Measurements from ENCODE around the gene ADAMTS19. TPM values are rescaled to one million over a fixed set of nuclear protein-coding genes. Genes with fewer than 3 reads are reported as not detected.

Gene ADAMTS19
- total RNA-seq, 1 experiment from 2014 or later, result not detected

DNA sequence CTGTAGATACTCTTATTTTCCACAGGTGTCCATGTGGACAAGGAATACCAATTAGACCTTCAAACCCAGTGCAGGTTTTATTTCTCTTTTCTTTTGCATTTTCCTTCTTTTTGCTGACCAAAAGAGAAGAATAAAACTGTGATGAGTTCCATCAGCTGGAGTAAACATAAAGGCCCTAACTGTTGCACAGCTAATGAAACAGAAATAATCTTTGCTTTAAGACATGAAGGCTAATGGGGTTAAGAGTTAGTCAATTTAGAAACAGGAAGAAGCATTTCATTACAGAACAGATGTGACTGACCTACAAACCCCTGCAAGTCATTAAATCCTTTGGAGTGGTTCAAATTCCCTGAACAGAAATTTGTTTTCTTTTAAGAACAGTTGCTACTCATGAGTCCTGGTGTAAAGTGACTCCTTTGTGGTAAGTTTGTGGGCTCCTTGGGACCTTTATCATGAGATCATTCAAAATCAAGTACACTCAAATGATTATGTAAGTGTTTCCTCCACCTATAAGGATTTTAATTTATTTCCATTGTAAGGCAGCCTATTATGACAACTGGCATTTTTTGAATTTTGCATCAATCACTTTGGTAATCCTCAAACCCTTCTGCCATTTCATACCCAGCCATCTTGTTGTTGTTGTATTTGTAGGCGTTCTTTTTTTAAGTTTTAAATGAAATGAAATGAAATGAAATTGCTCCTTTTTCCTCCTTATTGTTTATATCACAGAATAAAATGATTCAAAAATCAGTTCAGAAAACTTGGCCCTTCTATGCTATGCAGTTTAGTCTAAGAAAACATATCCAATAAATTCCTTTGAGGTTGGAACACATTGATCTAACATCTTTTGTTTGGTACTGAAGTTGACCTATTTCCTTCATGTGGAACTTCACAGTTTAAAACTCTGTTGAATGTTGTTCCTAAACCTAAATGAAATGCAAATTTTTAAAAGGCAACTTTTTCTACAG lies 289.1 kb downstream of the ADAMTS19 start:
- Histone ChIP-seq H3K4me3 (no peak overlapping the region), H3K36me3 (no peaks in the 10 kb centered on the region), H3K27me3 (replicated peaks) (no peaks in the 10 kb centered on the region), H3K9me3 (replicated peaks) (no peaks in the 10 kb centered on the region), H3K4me1 (replicated peaks) (no peaks in the 10 kb centered on the region), H3K27ac (no peak overlapping the region)
- no peak for DNase-seq (ENCODE audit: low read depth in 1 of 2, low spot score in 2 of 2)

DNA sequence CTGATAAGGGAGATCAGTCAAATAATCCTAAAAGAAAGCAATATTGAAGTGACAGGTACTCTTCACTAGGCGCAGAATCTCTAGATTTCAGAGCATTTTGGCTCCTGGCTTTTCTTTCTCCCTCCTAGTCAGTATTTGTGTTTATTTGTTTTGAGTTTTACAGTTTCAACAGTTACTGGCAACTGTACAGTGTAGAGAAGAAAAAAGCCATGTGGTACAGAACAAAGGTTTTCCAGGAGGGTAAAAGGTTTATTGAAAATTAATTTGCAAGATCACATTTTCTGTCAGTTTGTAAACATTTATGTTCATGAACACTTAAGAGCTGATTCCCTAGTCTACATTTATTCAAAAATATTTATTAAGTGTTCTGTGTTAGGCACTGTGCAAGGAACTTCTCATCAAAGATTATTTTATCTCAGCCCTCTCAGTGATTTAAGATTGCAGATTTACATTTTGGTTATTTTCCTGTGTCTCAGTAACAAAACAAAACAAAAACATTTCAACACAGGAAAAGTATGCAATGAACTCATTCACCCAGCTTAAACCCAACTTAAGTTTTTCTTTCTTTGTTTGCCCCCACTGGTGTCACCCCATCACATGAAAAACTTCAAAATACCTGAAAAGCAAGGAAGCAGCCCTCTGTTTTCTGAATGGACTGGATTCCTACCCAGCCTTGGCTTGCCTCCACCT lies 300.7 kb downstream of the ADAMTS19 start:
- no peaks in the 10 kb centered on the region for H3K36me3 ChIP-seq
- DNase-seq (ENCODE audit: low read depth in 1 of 2, low spot score in 2 of 2), result peak in 1 of 2 experiments; percentile 11

DNA sequence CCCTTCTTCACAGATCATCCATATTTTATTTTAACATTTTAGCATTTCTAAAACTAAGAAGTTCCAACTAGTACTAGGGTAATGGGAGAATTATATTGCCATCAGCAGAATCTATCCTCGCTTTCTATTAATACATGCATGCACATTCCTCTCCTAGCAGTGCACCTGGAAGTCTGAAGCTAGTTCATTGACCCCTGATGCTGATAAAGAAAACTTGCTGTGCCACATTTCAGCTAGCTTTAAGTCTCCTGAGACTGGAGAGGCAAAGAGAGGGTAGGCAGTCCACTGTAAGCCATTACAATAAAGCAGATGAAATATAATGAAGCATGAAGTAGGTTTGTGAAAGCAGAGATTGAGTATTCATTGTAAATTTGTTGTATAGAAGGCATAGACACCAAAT lies 303.6 kb downstream of the ADAMTS19 start:
- Histone ChIP-seq H3K36me3 (no peaks in the 10 kb centered on the region), H3K4me1 (replicated peaks) (peaks cover 12% of the 10 kb centered on the region), H3K27ac (no peak overlapping the region), H3K4me3 (no peak overlapping the region), H3K9me3 (replicated peaks) (no peaks in the 10 kb centered on the region), H3K27me3 (replicated peaks) (no peaks in the 10 kb centered on the region)
- no peak for DNase-seq (ENCODE audit: low read depth in 1 of 2, low spot score in 2 of 2)

More for the DNA sequence above, 300.7 kb downstream of the ADAMTS19 start:
- Histone ChIP-seq H3K27ac (peak overlapping the region; percentile 4; the same call in 1 of the 2 replicates), H3K4me1 (replicated peaks) (peaks cover 12% of the 10 kb centered on the region), H3K27me3 (replicated peaks) (no peaks in the 10 kb centered on the region), H3K9me3 (replicated peaks) (no peaks in the 10 kb centered on the region), H3K4me3 (no peak overlapping the region)

DNA sequence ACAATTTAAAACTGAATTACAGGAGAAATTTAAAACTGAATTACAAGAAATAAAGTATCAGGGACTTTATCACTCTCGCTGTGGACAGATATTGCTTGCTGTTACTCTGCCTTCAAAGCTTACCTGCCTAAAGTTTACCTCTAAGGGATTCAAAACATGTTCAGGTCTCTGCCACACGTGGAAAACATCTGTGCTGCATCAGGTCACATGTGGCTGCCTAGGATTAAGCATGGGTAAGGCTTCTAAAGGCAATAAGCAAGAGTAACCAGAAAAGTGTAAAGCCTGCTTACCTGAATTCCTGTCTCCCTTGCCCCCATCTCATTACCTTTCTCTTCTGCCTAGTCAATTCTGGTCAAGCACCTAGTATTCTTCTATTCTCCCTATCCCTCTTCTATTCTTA lies 306.7 kb downstream of the ADAMTS19 start:
- Histone ChIP-seq H3K36me3 (no peaks in the 10 kb centered on the region), H3K27ac (no peak overlapping the region), H3K9me3 (replicated peaks) (no peaks in the 10 kb centered on the region), H3K4me1 (replicated peaks) (no peaks in the 10 kb centered on the region), H3K4me3 (no peak overlapping the region), H3K27me3 (replicated peaks) (no peaks in the 10 kb centered on the region)
- no peak for DNase-seq (ENCODE audit: low read depth in 1 of 2, low spot score in 2 of 2)

DNA sequence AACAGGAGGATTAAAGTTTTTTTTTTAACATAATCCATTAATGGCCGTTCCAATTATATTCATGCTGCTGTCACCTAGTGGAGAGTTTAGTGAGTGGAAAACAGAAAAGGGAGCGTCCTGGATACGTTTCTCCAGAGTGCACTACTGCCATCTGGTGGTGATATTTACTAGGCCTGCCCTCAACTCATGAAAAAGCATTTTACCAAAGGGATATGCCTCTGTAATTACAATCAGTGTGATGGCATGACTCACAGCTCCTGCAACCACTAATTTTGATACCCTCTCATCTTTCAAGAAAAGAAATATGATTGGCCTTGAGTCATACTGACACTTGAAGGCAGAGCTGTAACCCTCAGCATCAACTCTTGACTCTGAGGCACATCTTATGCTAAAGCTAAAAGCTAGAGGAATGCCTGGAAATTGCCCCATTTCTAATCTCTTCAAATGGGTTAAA lies 307.9 kb downstream of the ADAMTS19 start:
- Histone ChIP-seq H3K4me3 (no peak overlapping the region), H3K27me3 (replicated peaks) (no peaks in the 10 kb centered on the region), H3K9me3 (replicated peaks) (no peaks in the 10 kb centered on the region), H3K27ac (no peak overlapping the region), H3K36me3 (no peaks in the 10 kb centered on the region), H3K4me1 (replicated peaks) (no peaks in the 10 kb centered on the region)
- DNase-seq (ENCODE audit: low read depth in 1 of 2, low spot score in 2 of 2), result peak; percentile 76 to 77

DNA sequence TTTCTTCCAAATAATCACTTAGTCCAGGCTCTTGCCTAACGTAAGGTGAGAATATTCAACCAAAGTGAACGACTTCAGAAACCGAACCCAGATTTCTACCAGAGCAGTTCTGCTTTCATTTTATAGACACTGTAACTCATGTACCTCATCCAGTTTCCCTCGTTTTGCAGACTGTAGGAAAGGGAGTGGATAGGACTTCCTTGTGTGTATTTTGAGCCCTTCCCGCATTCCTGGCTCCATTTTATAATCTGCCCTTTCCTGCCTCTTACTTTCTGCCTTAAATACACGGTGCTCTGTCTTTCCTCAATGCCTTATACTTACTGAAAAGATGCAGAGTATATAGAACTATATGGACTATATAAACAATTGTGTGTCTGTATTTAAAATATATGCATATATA lies 308.6 kb downstream of the ADAMTS19 start:
- Histone ChIP-seq H3K4me1 (replicated peaks) (no peaks in the 10 kb centered on the region), H3K4me3 (no peak overlapping the region), H3K27me3 (replicated peaks) (no peaks in the 10 kb centered on the region), H3K27ac (no peak overlapping the region), H3K36me3 (no peaks in the 10 kb centered on the region), H3K9me3 (replicated peaks) (no peaks in the 10 kb centered on the region)
- DNase-seq (ENCODE audit: low read depth in 1 of 2, low spot score in 2 of 2), result no peak

DNA sequence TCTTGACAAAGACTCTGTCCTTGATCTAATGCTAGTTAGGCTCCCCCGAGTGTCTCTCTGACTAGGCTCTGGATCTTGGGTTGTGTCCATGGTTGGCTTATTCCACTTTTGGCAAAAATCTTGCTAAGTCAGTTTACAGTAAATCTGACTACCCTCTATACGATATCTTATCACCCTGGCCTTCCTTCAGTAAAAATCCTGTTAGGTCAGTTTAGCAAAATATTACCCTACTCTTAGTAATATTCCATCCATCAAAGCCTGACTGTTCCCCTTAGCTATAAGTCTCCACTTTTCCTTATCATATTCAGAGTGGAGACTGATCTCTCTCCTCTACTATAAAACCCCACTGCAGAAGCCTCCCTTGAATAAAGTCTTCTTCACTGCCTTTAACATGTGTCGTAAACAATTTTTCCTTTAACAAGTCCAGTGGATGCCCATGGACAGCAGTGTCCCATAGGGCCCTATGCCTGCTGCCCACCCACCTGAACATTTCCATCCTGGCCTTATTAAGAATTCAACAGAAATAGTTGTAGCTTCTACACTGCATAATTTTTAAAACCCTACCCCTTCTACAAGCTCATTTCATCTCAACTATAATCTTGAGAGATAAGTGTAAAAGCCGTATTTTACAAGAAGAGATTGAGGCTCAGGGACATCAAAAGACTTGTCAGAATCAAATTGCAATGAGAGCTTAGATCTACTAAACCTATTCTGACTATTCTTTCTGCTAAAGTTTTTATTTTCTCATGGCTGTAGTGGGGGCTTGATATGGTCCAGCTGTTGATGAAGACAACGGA lies 310.1 kb downstream of the ADAMTS19 start:
- no peak for DNase-seq (ENCODE audit: low read depth in 1 of 2, low spot score in 2 of 2)
- no peaks in the 10 kb centered on the region for H3K36me3 ChIP-seq
- no peak overlapping the region for H3K27ac ChIP-seq
- H3K4me3 ChIP-seq, result no peak overlapping the region
- no peaks in the 10 kb centered on the region for H3K4me1 ChIP-seq (replicated peaks)
- no peaks in the 10 kb centered on the region for H3K9me3 ChIP-seq (replicated peaks)
- no peaks in the 10 kb centered on the region for H3K27me3 ChIP-seq (replicated peaks)

DNA sequence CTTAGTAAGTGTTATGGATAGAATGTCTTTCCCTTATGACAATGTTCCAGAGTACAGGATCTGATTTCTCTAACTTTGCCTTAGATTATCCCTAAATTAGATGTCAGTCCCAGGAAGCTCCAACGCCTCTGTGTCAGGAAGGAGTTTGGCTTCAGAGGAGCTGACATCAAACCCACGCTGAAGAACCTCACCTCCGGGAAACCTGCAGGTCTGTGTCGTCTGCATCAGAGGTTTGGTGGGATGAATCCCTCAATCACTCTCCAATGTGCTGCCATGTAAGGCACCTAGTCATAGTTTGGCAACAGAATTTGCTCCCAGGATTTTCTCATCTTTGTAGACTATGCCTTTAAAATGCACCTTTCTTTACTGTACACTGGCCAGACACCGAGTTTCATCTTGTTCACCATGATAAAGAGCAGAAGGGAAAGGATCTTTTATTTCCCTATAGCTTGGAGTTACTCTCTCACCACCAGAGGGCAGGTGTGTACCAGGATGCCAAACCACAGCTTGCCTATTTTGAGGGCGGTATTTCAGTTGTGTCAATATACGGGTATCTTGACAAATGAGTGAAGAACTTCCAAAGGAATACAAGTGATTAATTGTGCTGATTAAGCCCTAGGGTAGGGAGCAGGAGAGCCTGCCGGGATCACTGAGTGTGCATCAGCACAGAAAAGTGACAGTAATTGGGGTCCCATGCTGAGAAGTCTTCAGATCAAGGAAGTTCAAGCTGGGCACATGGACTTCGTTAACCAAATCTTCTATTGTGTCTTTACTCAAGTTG lies 311.1 kb downstream of the ADAMTS19 start:
- no peak overlapping the region for H3K4me3 ChIP-seq
- DNase-seq (ENCODE audit: low read depth in 1 of 2, low spot score in 2 of 2), result peak; percentile 45 to 54
- no peak overlapping the region for H3K27ac ChIP-seq
- no peaks in the 10 kb centered on the region for H3K36me3 ChIP-seq
- no peaks in the 10 kb centered on the region for H3K9me3 ChIP-seq (replicated peaks)
- no peaks in the 10 kb centered on the region for H3K27me3 ChIP-seq (replicated peaks)
- H3K4me1 ChIP-seq (replicated peaks), result no peaks in the 10 kb centered on the region

DNA sequence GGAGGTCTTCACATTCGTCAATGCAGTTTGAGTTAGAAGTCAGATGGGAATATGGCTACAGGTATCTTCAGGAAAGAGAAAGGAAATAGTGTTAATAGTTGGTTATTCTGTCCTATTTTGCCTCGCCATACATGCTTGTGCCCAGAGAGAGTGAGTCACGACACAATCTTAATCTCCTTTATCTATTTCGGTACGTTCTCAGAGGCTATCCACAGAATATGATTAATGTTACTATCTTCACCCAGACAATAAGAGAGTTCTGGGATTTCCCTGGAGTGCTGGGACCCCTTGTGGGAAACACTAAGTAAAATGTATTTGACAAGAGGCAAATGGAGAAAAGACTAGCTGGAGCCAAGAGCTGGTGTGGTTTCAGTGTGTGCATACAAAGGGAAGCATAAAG lies 313.3 kb downstream of the ADAMTS19 start:
- Histone ChIP-seq H3K36me3 (no peaks in the 10 kb centered on the region), H3K27me3 (replicated peaks) (no peaks in the 10 kb centered on the region), H3K4me1 (replicated peaks) (no peaks in the 10 kb centered on the region)

DNA sequence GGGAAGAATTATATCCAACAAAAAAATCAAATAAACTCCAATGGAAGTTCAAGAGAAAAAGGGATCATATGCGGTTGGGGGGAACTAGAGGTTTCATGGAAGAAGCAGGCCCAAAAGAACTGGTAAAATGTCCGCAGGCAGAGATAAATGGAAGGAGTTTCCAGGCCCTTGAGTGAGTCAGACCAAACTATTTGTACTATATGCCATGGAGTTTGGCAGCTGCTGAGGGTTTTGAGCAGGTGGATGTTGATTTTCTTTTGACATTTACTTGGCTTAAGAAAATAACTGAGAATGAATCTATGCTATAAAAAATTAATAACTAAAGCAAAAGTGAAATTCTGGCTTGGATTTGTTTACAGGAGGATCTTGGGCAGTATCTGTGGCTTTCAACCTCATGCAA lies 321.5 kb downstream of the ADAMTS19 start:
- no peak overlapping the region for H3K4me3 ChIP-seq
- H3K27me3 ChIP-seq (replicated peaks), result no peaks in the 10 kb centered on the region
- no peaks in the 10 kb centered on the region for H3K4me1 ChIP-seq (replicated peaks)
- no peaks in the 10 kb centered on the region for H3K36me3 ChIP-seq
- no peak overlapping the region for H3K27ac ChIP-seq
- no peaks in the 10 kb centered on the region for H3K9me3 ChIP-seq (replicated peaks)
- no peak for DNase-seq (ENCODE audit: low read depth in 1 of 2, low spot score in 2 of 2)

More for the DNA sequence above, 313.3 kb downstream of the ADAMTS19 start:
- Histone ChIP-seq H3K4me3 (no peak overlapping the region), H3K9me3 (replicated peaks) (no peaks in the 10 kb centered on the region), H3K27ac (no peak overlapping the region)
- no peak for DNase-seq (ENCODE audit: low read depth in 1 of 2, low spot score in 2 of 2)

Measured in SJSA1 (cell line).